PC-9 (cell line): ENCODE data around the gene SSUH2. TPM values are rescaled to one million over a fixed set of nuclear protein-coding genes. Genes with fewer than 3 reads are reported as not detected.

Source experiments
- BruUV-seq: library from RNA; stranded (reverse); fragments of 400-500 nt; replicated peaks from 2 replicates; lab custom pipeline; 2021; lab: Mats Ljungman, UMichigan
- CTCF ChIA-PET: fragments of 300-600 bp; sonication (Branson Sonifier 250); formaldehyde crosslinking; loops from one replicate; lab custom pipeline; 2022; ENCODE audit warnings: antibody characterized with exemption; lab: Charles Lee
- POLR2A ChIA-PET: fragments of 300-600 bp; sonication (Branson Sonifier 250); formaldehyde crosslinking; loops from one replicate; lab custom pipeline; 2022; ENCODE audit warnings: antibody characterized with exemption; ENCODE audit not compliant: unreplicated experiment; lab: Charles Lee
- DNase-seq, 2 experiments: peaks; one replicate each; pipeline versions ENCODE4 v3.0.0 to v3.0.0-alpha.2; 2015 to 2022; ENCODE audit warnings: mixed read lengths in 1 of 2
- H2AFZ ChIP-seq: fragments of 200-600 bp; sonication (generic); 2 replicates; pipeline ENCODE4 v1.8.1; 2017; ENCODE audit warnings: antibody characterized with exemption
- H3F3A ChIP-seq: fragments of 200-600 bp; sonication (generic); 2 replicates; pipeline ENCODE4 v1.8.1; 2017; ENCODE audit warnings: antibody characterized with exemption, mild to moderate bottlenecking, low read depth; ENCODE audit not compliant: insufficient read depth
- H3K27ac ChIP-seq: fragments of 200-600 bp; sonication (generic); 2 replicates; pipeline ENCODE4 v1.6.1; 2016; ENCODE audit warnings: mixed run types
- H3K27me3 ChIP-seq: fragments of 200-600 bp; sonication (generic); 2 replicates; pipeline ENCODE4 v1.6.1; 2016; ENCODE audit warnings: low read depth, mixed run types; ENCODE audit not compliant: insufficient read depth
- H3K36me3 ChIP-seq: fragments of 200-600 bp; sonication (generic); 2 replicates; pipeline ENCODE4 v1.6.1; 2016; ENCODE audit warnings: low read depth, mixed run types
- H3K4me1 ChIP-seq: fragments of 200-600 bp; sonication (generic); replicated peaks from 2 replicates; pipeline ENCODE4 v1.6.1; 2016; ENCODE audit warnings: mixed run types; ENCODE audit not compliant: insufficient read depth
- H3K4me2 ChIP-seq: fragments of 200-600 bp; sonication (generic); 2 replicates; pipeline ENCODE4 v1.6.1; 2017; ENCODE audit warnings: mixed run types
- H3K4me3 ChIP-seq: fragments of 200-600 bp; sonication (generic); 2 replicates; pipeline ENCODE4 v1.6.1; 2016; ENCODE audit warnings: mixed run types
- H3K79me2 ChIP-seq: fragments of 200-600 bp; sonication (generic); 2 replicates; pipeline ENCODE4 v1.6.1; 2017; ENCODE audit warnings: low read depth, mixed run types
- H3K9me2 ChIP-seq: fragments of 200-600 bp; sonication (generic); 2 replicates; pipeline ENCODE4 v1.8.1; 2017; ENCODE audit warnings: mild to moderate bottlenecking; ENCODE audit not compliant: insufficient read depth
- H3K9me3 ChIP-seq: fragments of 200-600 bp; sonication (generic); 2 replicates; pipeline ENCODE4 v1.8.1; 2016; ENCODE audit warnings: low read depth; ENCODE audit not compliant: insufficient read depth
- H4K20me1 ChIP-seq: fragments of 200-600 bp; sonication (generic); 2 replicates; pipeline ENCODE4 v1.8.1; 2017; ENCODE audit not compliant: insufficient read depth
- EZH2 ChIP-seq: fragments of 200-600 bp; sonication (generic); IDR thresholded peaks from 2 replicates; pipeline ENCODE4 v1.8.0; 2017; ENCODE audit warnings: antibody characterized with exemption, low read depth
- intact Hi-C: fragments of 100-400 bp; cut with micrococcal nuclease; formaldehyde crosslinking; loops from one replicate; pipeline ENCODE4 v1.10.0; 2022; ENCODE audit not compliant: unreplicated experiment
- total RNA-seq: library from RNA; stranded (reverse); gene quantifications from 2 replicates; pipeline ENCODE4 v1.2.3, GENCODE V29; 2021
- TF ChIP-seq, protein P1 (sequence below): fragments of 200-600 bp; sonication (generic); conservative IDR thresholded peaks from 2 replicates; pipeline ENCODE4 v1.6.1; 2017; ENCODE audit warnings: mixed run types, antibody characterized with exemption, mild to moderate bottlenecking, moderate library complexity

SSUH2 gene
- total RNA-seq, 1 experiment from 2014 or later = 1.6 TPM

DNA sequence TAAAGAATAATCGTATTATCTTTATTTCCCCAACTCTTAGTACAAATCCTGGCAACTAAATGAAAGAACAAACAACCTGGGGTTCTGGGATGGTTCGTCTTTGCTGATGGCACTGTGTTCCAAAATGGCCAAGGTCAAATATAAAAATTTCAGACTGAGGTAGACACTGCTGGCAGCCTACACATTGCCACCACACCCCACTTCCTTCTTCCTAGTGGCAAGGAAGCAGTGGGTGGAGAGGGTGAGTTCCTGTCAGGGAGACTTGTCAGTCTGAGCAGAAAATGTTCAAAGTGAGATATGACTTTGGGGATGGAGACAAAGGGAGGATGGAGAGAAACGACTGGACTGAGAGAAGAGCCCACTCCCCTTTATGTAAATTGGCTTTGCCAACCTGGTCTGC is 73.3 kb downstream of the SSUH2 start:
- no TSS peak for BruUV-seq
- no peak for TF ChIP-seq EZH2
- TF ChIP-seq, protein P1, sequence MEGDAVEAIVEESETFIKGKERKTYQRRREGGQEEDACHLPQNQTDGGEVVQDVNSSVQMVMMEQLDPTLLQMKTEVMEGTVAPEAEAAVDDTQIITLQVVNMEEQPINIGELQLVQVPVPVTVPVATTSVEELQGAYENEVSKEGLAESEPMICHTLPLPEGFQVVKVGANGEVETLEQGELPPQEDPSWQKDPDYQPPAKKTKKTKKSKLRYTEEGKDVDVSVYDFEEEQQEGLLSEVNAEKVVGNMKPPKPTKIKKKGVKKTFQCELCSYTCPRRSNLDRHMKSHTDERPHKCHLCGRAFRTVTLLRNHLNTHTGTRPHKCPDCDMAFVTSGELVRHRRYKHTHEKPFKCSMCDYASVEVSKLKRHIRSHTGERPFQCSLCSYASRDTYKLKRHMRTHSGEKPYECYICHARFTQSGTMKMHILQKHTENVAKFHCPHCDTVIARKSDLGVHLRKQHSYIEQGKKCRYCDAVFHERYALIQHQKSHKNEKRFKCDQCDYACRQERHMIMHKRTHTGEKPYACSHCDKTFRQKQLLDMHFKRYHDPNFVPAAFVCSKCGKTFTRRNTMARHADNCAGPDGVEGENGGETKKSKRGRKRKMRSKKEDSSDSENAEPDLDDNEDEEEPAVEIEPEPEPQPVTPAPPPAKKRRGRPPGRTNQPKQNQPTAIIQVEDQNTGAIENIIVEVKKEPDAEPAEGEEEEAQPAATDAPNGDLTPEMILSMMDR = no peak
- H2AFZ ChIP-seq = no peak overlapping the region

More for the DNA sequence above, 73.3 kb downstream of the SSUH2 start:
- no peaks in the 10 kb centered on the region for H3K27me3 ChIP-seq
- no peak overlapping the region for H3K27ac ChIP-seq
- CTCF ChIA-PET = no interaction called here
- no peaks in the 10 kb centered on the region for H3K79me2 ChIP-seq
- intact Hi-C loops = no loop called here
- H3K9me2 ChIP-seq = no peaks in the 10 kb centered on the region
- H3K36me3 ChIP-seq = no peaks in the 10 kb centered on the region
- H3K4me3 ChIP-seq = no peak overlapping the region
- no peaks in the 10 kb centered on the region for H3F3A ChIP-seq
- H3K9me3 ChIP-seq = no peaks in the 10 kb centered on the region
- H3K4me1 ChIP-seq = peaks cover 10% of the 10 kb centered on the region
- H4K20me1 ChIP-seq = no peaks in the 10 kb centered on the region
- no peak overlapping the region for H3K4me2 ChIP-seq
- POLR2A ChIA-PET = interaction anchor here (0.8 kb wide), 1 partner anchor 1179 kb away, joined by 7 read pairs; no protein-coding TSS in a partner anchor
- no peak for DNase-seq

Other genes with a start within 250 kb of the SSUH2 start
- gene LMCD1, start 143.0 kb downstream of the SSUH2 start, total RNA-seq = 10.0 and 10.3 TPM in 2 replicates
- 0.24 TPM in 1 of 2 replicates, not detected in the other for gene CAV3, start 89.0 kb upstream of the SSUH2 start, total RNA-seq
- 3.4 and 6.9 TPM in 2 replicates for gene OXTR, start 124.8 kb upstream of the SSUH2 start, total RNA-seq